ENCODE measurements around the gene CPA5. TPM values are rescaled to one million over a fixed set of nuclear protein-coding genes. Genes with fewer than 3 reads are reported as not detected.

CPA5 gene
- polyA plus RNA-seq, 2 donors = 0.01 to 0.04 TPM

GRCh38 chr7:130381468-130382312, 37.1 kb downstream of the CPA5 start:
- Histone ChIP-seq H3K9me3 (ENCODE audit: control insufficient read depth in 2 of 2, insufficient read depth in 1 of 2, low read depth in 1 of 2, low read length in 1 of 2) (no peaks in the 10 kb centered on the region), H3K36me3 (ENCODE audit: control insufficient read depth in 2 of 2, insufficient read depth in 2 of 2, low read length in 1 of 2) (no peaks in the 10 kb centered on the region), H3K4me1 (ENCODE audit: control insufficient read depth in 2 of 2, insufficient read depth in 2 of 2, low read length in 1 of 2) (peaks cover 0 to 4% of the 10 kb centered on the region in 2 donors), H3K4me3 (ENCODE audit: low read depth in 1 of 2, low read length in 2 of 2) (no peak overlapping the region), H3K27me3 (ENCODE audit: control insufficient read depth in 1 of 2, insufficient read depth in 2 of 2, low read length in 2 of 2) (no peaks in the 10 kb centered on the region), H3K27ac (ENCODE audit: low read depth in 2 of 2, low read length in 1 of 2) (no peak overlapping the region)
- WGBS, 2 donors = 84 to 92% methylated on average over 41 of the region's 41 CpGs

- Histone ChIP-seq H3K27me3 (ENCODE audit: control insufficient read depth in 1 of 2, insufficient read depth in 2 of 2, low read length in 2 of 2) (no peaks in the 10 kb centered on the region), H3K27ac (ENCODE audit: low read depth in 2 of 2, low read length in 1 of 2) (no peak overlapping the region), H3K4me1 (ENCODE audit: control insufficient read depth in 2 of 2, insufficient read depth in 2 of 2, low read length in 1 of 2) (peaks cover 0 to 4% of the 10 kb centered on the region in 2 donors), H3K36me3 (ENCODE audit: control insufficient read depth in 2 of 2, insufficient read depth in 2 of 2, low read length in 1 of 2) (no peaks in the 10 kb centered on the region), H3K9me3 (ENCODE audit: control insufficient read depth in 2 of 2, insufficient read depth in 1 of 2, low read depth in 1 of 2, low read length in 1 of 2) (no peaks in the 10 kb centered on the region), H3K4me3 (ENCODE audit: low read depth in 1 of 2, low read length in 2 of 2) (no peak overlapping the region)
- WGBS, 2 donors = 85 to 96% methylated on average over 18 of the region's 18 CpGs
Observed at GRCh38 chr7:130383187-130383980, 38.8 kb downstream of the CPA5 start.

- Histone ChIP-seq H3K9me3 (ENCODE audit: control insufficient read depth in 2 of 2, insufficient read depth in 1 of 2, low read depth in 1 of 2, low read length in 1 of 2) (no peaks in the 10 kb centered on the region), H3K4me1 (ENCODE audit: control insufficient read depth in 2 of 2, insufficient read depth in 2 of 2, low read length in 1 of 2) (peaks cover 0 to 4% of the 10 kb centered on the region in 2 donors), H3K27ac (ENCODE audit: low read depth in 2 of 2, low read length in 1 of 2) (no peak overlapping the region), H3K4me3 (ENCODE audit: low read depth in 1 of 2, low read length in 2 of 2) (no peak overlapping the region), H3K36me3 (ENCODE audit: control insufficient read depth in 2 of 2, insufficient read depth in 2 of 2, low read length in 1 of 2) (no peaks in the 10 kb centered on the region), H3K27me3 (ENCODE audit: control insufficient read depth in 1 of 2, insufficient read depth in 2 of 2, low read length in 2 of 2) (no peaks in the 10 kb centered on the region)
- 83 to 85% methylated on average over 10 of the region's 10 CpGs for WGBS, 2 donors
Observed at GRCh38 chr7:130384371-130384801, 39.8 kb downstream of the CPA5 start.

- Histone ChIP-seq H3K4me1 (ENCODE audit: control insufficient read depth in 2 of 2, insufficient read depth in 2 of 2, low read length in 1 of 2) (no peaks in the 10 kb centered on the region), H3K4me3 (ENCODE audit: low read depth in 1 of 2, low read length in 2 of 2) (no peak overlapping the region), H3K27ac (ENCODE audit: low read depth in 2 of 2, low read length in 1 of 2) (no peak overlapping the region), H3K36me3 (ENCODE audit: control insufficient read depth in 2 of 2, insufficient read depth in 2 of 2, low read length in 1 of 2) (no peaks in the 10 kb centered on the region), H3K27me3 (ENCODE audit: control insufficient read depth in 1 of 2, insufficient read depth in 2 of 2, low read length in 2 of 2) (no peaks in the 10 kb centered on the region), H3K9me3 (ENCODE audit: control insufficient read depth in 2 of 2, insufficient read depth in 1 of 2, low read depth in 1 of 2, low read length in 1 of 2) (no peaks in the 10 kb centered on the region)
- WGBS, 2 donors = 90 to 95% methylated on average over 13 of the region's 13 CpGs
Observed at GRCh38 chr7:130384841-130385599, 40.4 kb downstream of the CPA5 start.

- WGBS, 2 donors = 88 to 95% methylated on average over 6 of the region's 6 CpGs
- no peaks in the 10 kb centered on the region for H3K36me3 ChIP-seq (ENCODE audit: control insufficient read depth in 2 of 2, insufficient read depth in 2 of 2, low read length in 1 of 2)
Observed at GRCh38 chr7:130385600-130386066, 41.0 kb downstream of the CPA5 start.

GRCh38 chr7:130386876-130387275, 42.3 kb downstream of the CPA5 start:
- WGBS, 2 donors = 72 to 95% methylated on average over 3 of the region's 3 CpGs
- no peaks in the 10 kb centered on the region for H3K36me3 ChIP-seq (ENCODE audit: control insufficient read depth in 2 of 2, insufficient read depth in 2 of 2, low read length in 1 of 2)
- no peaks in the 10 kb centered on the region for H3K9me3 ChIP-seq (ENCODE audit: control insufficient read depth in 2 of 2, insufficient read depth in 1 of 2, low read depth in 1 of 2, low read length in 1 of 2)
- no peaks in the 10 kb centered on the region for H3K4me1 ChIP-seq (ENCODE audit: control insufficient read depth in 2 of 2, insufficient read depth in 2 of 2, low read length in 1 of 2)
- no peak overlapping the region for H3K27ac ChIP-seq (ENCODE audit: low read depth in 2 of 2, low read length in 1 of 2)
- no peaks in the 10 kb centered on the region for H3K27me3 ChIP-seq (ENCODE audit: control insufficient read depth in 1 of 2, insufficient read depth in 2 of 2, low read length in 2 of 2)
- H3K4me3 ChIP-seq (ENCODE audit: low read depth in 1 of 2, low read length in 2 of 2) = no peak overlapping the region

More at GRCh38 chr7:130385600-130386066, 41.0 kb downstream of the CPA5 start:
- H3K4me1 ChIP-seq (ENCODE audit: control insufficient read depth in 2 of 2, insufficient read depth in 2 of 2, low read length in 1 of 2) = no peaks in the 10 kb centered on the region
- H3K27ac ChIP-seq (ENCODE audit: low read depth in 2 of 2, low read length in 1 of 2) = no peak overlapping the region
- no peaks in the 10 kb centered on the region for H3K9me3 ChIP-seq (ENCODE audit: control insufficient read depth in 2 of 2, insufficient read depth in 1 of 2, low read depth in 1 of 2, low read length in 1 of 2)
- H3K4me3 ChIP-seq (ENCODE audit: low read depth in 1 of 2, low read length in 2 of 2) = no peak overlapping the region
- no peaks in the 10 kb centered on the region for H3K27me3 ChIP-seq (ENCODE audit: control insufficient read depth in 1 of 2, insufficient read depth in 2 of 2, low read length in 2 of 2)

- Histone ChIP-seq H3K36me3 (ENCODE audit: control insufficient read depth in 2 of 2, insufficient read depth in 2 of 2, low read length in 1 of 2) (no peaks in the 10 kb centered on the region), H3K9me3 (ENCODE audit: control insufficient read depth in 2 of 2, insufficient read depth in 1 of 2, low read depth in 1 of 2, low read length in 1 of 2) (no peaks in the 10 kb centered on the region), H3K27ac (ENCODE audit: low read depth in 2 of 2, low read length in 1 of 2) (no peak overlapping the region), H3K27me3 (ENCODE audit: control insufficient read depth in 1 of 2, insufficient read depth in 2 of 2, low read length in 2 of 2) (no peaks in the 10 kb centered on the region), H3K4me3 (ENCODE audit: low read depth in 1 of 2, low read length in 2 of 2) (no peak overlapping the region), H3K4me1 (ENCODE audit: control insufficient read depth in 2 of 2, insufficient read depth in 2 of 2, low read length in 1 of 2) (no peaks in the 10 kb centered on the region)
- WGBS, 2 donors = 76 to 88% methylated on average over 3 of the region's 3 CpGs
Observed at GRCh38 chr7:130387306-130387627, 42.7 kb downstream of the CPA5 start.

GRCh38 chr7:130387628-130388403, 43.2 kb downstream of the CPA5 start:
- Histone ChIP-seq H3K9me3 (ENCODE audit: control insufficient read depth in 2 of 2, insufficient read depth in 1 of 2, low read depth in 1 of 2, low read length in 1 of 2) (no peaks in the 10 kb centered on the region), H3K36me3 (ENCODE audit: control insufficient read depth in 2 of 2, insufficient read depth in 2 of 2, low read length in 1 of 2) (no peaks in the 10 kb centered on the region), H3K4me3 (ENCODE audit: low read depth in 1 of 2, low read length in 2 of 2) (no peak overlapping the region), H3K27me3 (ENCODE audit: control insufficient read depth in 1 of 2, insufficient read depth in 2 of 2, low read length in 2 of 2) (no peaks in the 10 kb centered on the region), H3K27ac (ENCODE audit: low read depth in 2 of 2, low read length in 1 of 2) (no peak overlapping the region), H3K4me1 (ENCODE audit: control insufficient read depth in 2 of 2, insufficient read depth in 2 of 2, low read length in 1 of 2) (no peaks in the 10 kb centered on the region)
- 76 to 86% methylated on average over 12 of the region's 12 CpGs for WGBS, 2 donors

GRCh38 chr7:130388671-130389070, 44.1 kb downstream of the CPA5 start:
- no peak overlapping the region for H3K4me3 ChIP-seq (ENCODE audit: low read depth in 1 of 2, low read length in 2 of 2)
- no peak overlapping the region for H3K27ac ChIP-seq (ENCODE audit: low read depth in 2 of 2, low read length in 1 of 2)
- H3K36me3 ChIP-seq (ENCODE audit: control insufficient read depth in 2 of 2, insufficient read depth in 2 of 2, low read length in 1 of 2) = no peaks in the 10 kb centered on the region
- no peaks in the 10 kb centered on the region for H3K9me3 ChIP-seq (ENCODE audit: control insufficient read depth in 2 of 2, insufficient read depth in 1 of 2, low read depth in 1 of 2, low read length in 1 of 2)
- no peaks in the 10 kb centered on the region for H3K4me1 ChIP-seq (ENCODE audit: control insufficient read depth in 2 of 2, insufficient read depth in 2 of 2, low read length in 1 of 2)
- WGBS, 2 donors = 61 to 96% methylated on average over 2 of the region's 2 CpGs
- no peaks in the 10 kb centered on the region for H3K27me3 ChIP-seq (ENCODE audit: control insufficient read depth in 1 of 2, insufficient read depth in 2 of 2, low read length in 2 of 2)

Measured in esophagus (tissue), 2 donors.